BE2C (cell line): ENCODE results near the gene IWS1.
A peak's percentile ranks its signal among the peaks of the same experiment; 100 is the strongest.
"Not testable (repeated sequence)": the region's sequence is repeated elsewhere in the genome, so short reads cannot be mapped to it uniquely, and the experiment has no call there.

Source experiments
- DNase-seq: peaks from one replicate; pipeline ENCODE4 v3.0.0-alpha.2; 2020
- H3K27me3 ChIP-seq: fragments of 250-450 bp; sonication (Bioruptor Pico); 2 replicates; pipeline ENCODE4 v1.5.1; 2020; ENCODE audit warnings: mild to moderate bottlenecking
- H3K36me3 ChIP-seq: fragments of 250-450 bp; sonication (Bioruptor Pico); 2 replicates; pipeline ENCODE4 v1.5.1; 2020; ENCODE audit warnings: mild to moderate bottlenecking
- H3K4me1 ChIP-seq: fragments of 250-450 bp; sonication (Bioruptor Pico); 2 replicates; pipeline ENCODE4 v1.5.1; 2020
- H3K4me3 ChIP-seq: 2 replicates; pipeline ENCODE4 v1.5.1; 2011; ENCODE audit warnings: low read depth, low read length
- H3K9me3 ChIP-seq: fragments of 250-450 bp; sonication (Bioruptor Pico); 2 replicates; pipeline ENCODE4 v1.5.1; 2020
- TF ChIP-seq, protein P1 (sequence below): IDR thresholded peaks from 2 replicates; pipeline ENCODE4 v1.5.1; 2012; ENCODE audit warnings: mild to moderate bottlenecking, low read depth, low read length

Gene IWS1

GRCh38 chr2:127528487-127528886 lies 2.2 kb upstream of the IWS1 start:
- Histone ChIP-seq H3K27me3 (no peaks in the 10 kb centered on the region), H3K36me3 (peaks cover 2% of the 10 kb centered on the region; the same call in 1 of the 2 replicates), H3K4me3 (no peak overlapping the region), H3K4me1 (no peaks in the 10 kb centered on the region), H3K9me3 (no peaks in the 10 kb centered on the region)
- DNase-seq = no peak
- TF ChIP-seq, protein P1, sequence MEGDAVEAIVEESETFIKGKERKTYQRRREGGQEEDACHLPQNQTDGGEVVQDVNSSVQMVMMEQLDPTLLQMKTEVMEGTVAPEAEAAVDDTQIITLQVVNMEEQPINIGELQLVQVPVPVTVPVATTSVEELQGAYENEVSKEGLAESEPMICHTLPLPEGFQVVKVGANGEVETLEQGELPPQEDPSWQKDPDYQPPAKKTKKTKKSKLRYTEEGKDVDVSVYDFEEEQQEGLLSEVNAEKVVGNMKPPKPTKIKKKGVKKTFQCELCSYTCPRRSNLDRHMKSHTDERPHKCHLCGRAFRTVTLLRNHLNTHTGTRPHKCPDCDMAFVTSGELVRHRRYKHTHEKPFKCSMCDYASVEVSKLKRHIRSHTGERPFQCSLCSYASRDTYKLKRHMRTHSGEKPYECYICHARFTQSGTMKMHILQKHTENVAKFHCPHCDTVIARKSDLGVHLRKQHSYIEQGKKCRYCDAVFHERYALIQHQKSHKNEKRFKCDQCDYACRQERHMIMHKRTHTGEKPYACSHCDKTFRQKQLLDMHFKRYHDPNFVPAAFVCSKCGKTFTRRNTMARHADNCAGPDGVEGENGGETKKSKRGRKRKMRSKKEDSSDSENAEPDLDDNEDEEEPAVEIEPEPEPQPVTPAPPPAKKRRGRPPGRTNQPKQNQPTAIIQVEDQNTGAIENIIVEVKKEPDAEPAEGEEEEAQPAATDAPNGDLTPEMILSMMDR = no peak

GRCh38 chr2:127527001-127527804 lies 914 bp upstream of the IWS1 start:
- TF ChIP-seq, protein P1 = no peak
- peak overlapping the region; percentile 92 for H3K4me3 ChIP-seq
- no peak for DNase-seq
- no peaks in the 10 kb centered on the region for H3K4me1 ChIP-seq
- H3K9me3 ChIP-seq = no peaks in the 10 kb centered on the region
- H3K36me3 ChIP-seq = peaks cover 9% of the 10 kb centered on the region
- H3K27me3 ChIP-seq = no peaks in the 10 kb centered on the region

- H3K9me3 ChIP-seq = no peaks in the 10 kb centered on the region
- peak overlapping the region; percentile 92 for H3K4me3 ChIP-seq
- no peaks in the 10 kb centered on the region for H3K4me1 ChIP-seq
- peaks cover 14% of the 10 kb centered on the region for H3K36me3 ChIP-seq
- no peaks in the 10 kb centered on the region for H3K27me3 ChIP-seq
- TF ChIP-seq, protein P1 = no peak
- no peak for DNase-seq
Measured at GRCh38 chr2:127525691-127526131, 578 bp downstream of the IWS1 start.

DNA sequence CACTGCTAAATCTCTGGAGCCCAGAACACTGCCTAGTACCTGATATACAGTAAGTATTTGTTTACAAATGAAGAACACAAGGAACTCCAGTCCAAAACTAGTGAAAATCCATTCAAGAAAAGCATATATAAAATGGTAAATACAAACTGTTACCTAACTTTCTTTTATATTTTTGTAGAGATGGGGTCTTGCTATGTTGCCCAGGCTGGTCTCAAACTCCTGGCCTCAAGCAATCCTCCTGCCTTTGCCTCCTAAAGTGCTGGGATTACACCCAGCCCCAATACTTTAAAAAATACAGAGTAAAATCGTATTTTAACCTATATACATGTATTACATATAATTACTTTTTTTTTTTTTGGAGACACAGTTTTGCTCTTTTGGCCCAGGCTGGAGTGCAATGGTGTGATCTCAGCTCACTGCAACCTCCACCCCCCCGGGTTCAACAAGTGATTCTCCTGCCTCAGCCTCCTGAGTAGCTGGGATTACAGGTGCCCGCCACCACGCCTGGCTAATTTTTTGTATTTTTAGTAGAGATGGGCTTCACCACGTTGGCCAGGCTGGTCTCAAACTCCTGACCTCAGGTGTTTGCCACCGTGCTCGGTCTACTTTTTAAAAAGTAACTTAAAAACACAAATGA lies 2.0 kb downstream of the IWS1 start:
- peaks cover 14% of the 10 kb centered on the region for H3K36me3 ChIP-seq
- H3K27me3 ChIP-seq, H3K4me3 ChIP-seq, DNase-seq, H3K4me1 ChIP-seq, H3K9me3 ChIP-seq: not testable (repeated sequence)

DNA sequence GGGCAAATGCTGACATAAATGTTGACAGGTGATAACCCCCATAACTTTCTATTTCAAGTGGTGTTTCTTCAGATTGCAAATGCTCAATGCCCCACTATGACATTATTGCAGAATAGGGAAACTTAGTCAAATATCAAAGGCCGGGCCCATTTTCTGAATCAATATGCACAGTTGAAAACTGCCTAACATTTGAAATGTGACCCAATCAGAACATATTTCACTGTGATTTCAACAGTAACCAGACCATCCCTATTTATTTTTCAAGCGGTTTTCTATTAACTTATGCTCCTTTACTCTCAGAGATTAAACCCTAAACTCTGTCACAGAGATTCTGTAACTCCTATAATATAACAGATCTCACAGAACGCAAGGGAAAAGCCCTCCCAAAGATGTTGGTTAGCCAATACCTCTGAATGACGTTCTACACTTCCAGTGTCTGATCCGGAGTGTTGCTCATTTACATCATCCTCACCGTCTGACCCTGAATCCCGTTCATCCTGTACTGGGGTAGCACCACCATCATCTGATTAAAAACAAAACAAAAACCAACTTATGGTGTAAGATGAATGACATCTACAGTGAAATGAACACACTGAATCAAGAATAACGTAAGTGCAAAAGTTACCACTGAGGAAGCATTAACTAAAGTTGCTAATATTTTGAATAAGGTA lies 2.9 kb downstream of the IWS1 start:
- Histone ChIP-seq H3K9me3 (no peaks in the 10 kb centered on the region), H3K27me3 (no peaks in the 10 kb centered on the region), H3K36me3 (peaks cover 14% of the 10 kb centered on the region), H3K4me1 (no peaks in the 10 kb centered on the region), H3K4me3 (no peak overlapping the region)
- TF ChIP-seq, protein P1 = no peak
- no peak for DNase-seq

DNA sequence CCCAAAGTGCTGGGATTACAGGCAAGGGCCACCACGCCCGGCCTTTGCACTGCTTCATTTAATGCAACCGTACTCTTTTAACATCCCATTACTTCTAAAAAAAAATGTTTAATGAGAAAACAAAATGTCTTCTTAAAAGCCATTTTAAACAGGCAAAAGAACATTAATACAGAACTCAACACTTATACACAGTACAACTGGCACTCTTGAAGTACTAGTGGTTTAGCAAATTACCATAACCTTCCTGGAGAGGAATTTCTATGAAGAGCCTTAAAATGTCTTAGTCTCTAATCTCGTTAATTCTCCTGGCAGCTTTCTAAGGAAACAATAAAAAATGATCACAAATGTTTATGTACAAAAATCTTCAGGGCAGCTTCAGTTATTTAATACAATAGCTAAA lies 5.9 kb downstream of the IWS1 start:
- Histone ChIP-seq H3K36me3 (peaks cover 19% of the 10 kb centered on the region), H3K4me1 (no peaks in the 10 kb centered on the region), H3K9me3 (no peaks in the 10 kb centered on the region), H3K27me3 (no peaks in the 10 kb centered on the region), H3K4me3 (no peak overlapping the region)
- TF ChIP-seq, protein P1 = no peak
- no peak for DNase-seq
